GM23248 (cell line): ENCODE results near the gene ATF4.

ENCODE experiments used
- EZH2 ChIP-seq: fragments of 200-600 bp; sonication (generic); IDR thresholded peaks from 2 replicates; pipeline ENCODE4 v1.6.1; 2018; ENCODE audit warnings: antibody characterized with exemption, mild to moderate bottlenecking; ENCODE audit not compliant: insufficient read depth, poor library complexity, severe bottlenecking
- EZH2phosphoT487 ChIP-seq: fragments of 200-600 bp; sonication (generic); IDR thresholded peaks from 2 replicates; pipeline ENCODE4 v1.6.1; 2018; ENCODE audit warnings: antibody characterized with exemption, moderate library complexity, mild to moderate bottlenecking, low read depth; ENCODE audit not compliant: insufficient read depth

GRCh38 chr22:39529487-39529851 is 9.1 kb downstream of the ATF4 start:
- TF ChIP-seq EZH2 (no peak), EZH2phosphoT487 (no peak)
